HG02798 (cell line): Measurements from ENCODE around the gene PCDHGB5.

Experiments used
- ATAC-seq: cut with Tn5 transposase; IDR thresholded peaks from one replicate; pipeline ENCODE4 v1.9.1; 2021; ENCODE audit warnings: mild to moderate bottlenecking; ENCODE audit not compliant: unreplicated experiment, poor library complexity

PCDHGB5 gene

GRCh38 chr5:141397756-141398551 is at the start of gene PCDHGB5:
Gene PCDHGB5 (plus strand): TSS chr5:141397947. CDS start chr5:141398128, 181 bp downstream.
- ATAC-seq, result peak; percentile 96

GRCh38 chr5:141349917-141350619 is 47.7 kb upstream of the PCDHGB5 start, which contains the start of gene PCDHGB1:
Gene PCDHGB1 (plus strand): TSS chr5:141350099. CDS start chr5:141350261, 162 bp downstream.
- no peak for ATAC-seq

GRCh38 chr5:141351591-141351990 is 46.2 kb upstream of the PCDHGB5 start:
- no peak for ATAC-seq

- ATAC-seq, result no peak
Measured at GRCh38 chr5:141354900-141355469, 42.8 kb upstream of the PCDHGB5 start, which contains the start of gene PCDHGA4. Gene PCDHGA4 (plus strand): TSS chr5:141355021. CDS start chr5:141355108, 87 bp downstream.

GRCh38 chr5:141355641-141356040 is 42.1 kb upstream of the PCDHGB5 start:
- no peak for ATAC-seq

- ATAC-seq, result no peak
Measured at GRCh38 chr5:141356133-141356532, 41.6 kb upstream of the PCDHGB5 start.

- ATAC-seq, result no peak
Measured at GRCh38 chr5:141356950-141357349, 40.8 kb upstream of the PCDHGB5 start.

GRCh38 chr5:141359790-141360426 is 37.8 kb upstream of the PCDHGB5 start, which contains the start of gene PCDHGB2:
Gene PCDHGB2 (plus strand): TSS chr5:141359994. CDS start chr5:141360136, 142 bp downstream.
- no peak for ATAC-seq

GRCh38 chr5:141360685-141361084 is 37.1 kb upstream of the PCDHGB5 start:
- ATAC-seq, result no peak

GRCh38 chr5:141362719-141363118 is 35.0 kb upstream of the PCDHGB5 start:
- ATAC-seq, result no peak

GRCh38 chr5:141363952-141364660 is 33.6 kb upstream of the PCDHGB5 start, which contains the start of gene PCDHGA5:
Gene PCDHGA5 (plus strand): TSS chr5:141364162. CDS start chr5:141364331, 169 bp downstream.
- ATAC-seq, result no peak

GRCh38 chr5:141366016-141366896 is 31.5 kb upstream of the PCDHGB5 start:
- ATAC-seq, result no peak

- peak; percentile 91 for ATAC-seq
Measured at GRCh38 chr5:141369994-141370848, 27.5 kb upstream of the PCDHGB5 start, which contains the start of gene PCDHGB3. Gene PCDHGB3 (plus strand): TSS chr5:141370242. CDS start chr5:141370395, 153 bp downstream.

GRCh38 chr5:141371572-141372475 is 25.9 kb upstream of the PCDHGB5 start:
- no peak for ATAC-seq

- ATAC-seq, result no peak
Measured at GRCh38 chr5:141373673-141374317, 24.0 kb upstream of the PCDHGB5 start, which contains the start of gene PCDHGA6. Gene PCDHGA6 (plus strand): TSS chr5:141373891. CDS start chr5:141374084, 193 bp downstream.

GRCh38 chr5:141374627-141375026 is 23.1 kb upstream of the PCDHGB5 start:
- ATAC-seq, result no peak
